NCI-H2196 (cell line): ENCODE results near the gene SLC4A9.
"Not testable (repeated sequence)": the region's sequence is repeated elsewhere in the genome, so short reads cannot be mapped to it uniquely, and the experiment has no call there.

Experiments
- DNase-seq: peaks from one replicate; lab custom pipeline; 2025; ENCODE audit not compliant: unreplicated experiment; lab: John Stamatoyannopoulos, UW

The SLC4A9 gene

DNA sequence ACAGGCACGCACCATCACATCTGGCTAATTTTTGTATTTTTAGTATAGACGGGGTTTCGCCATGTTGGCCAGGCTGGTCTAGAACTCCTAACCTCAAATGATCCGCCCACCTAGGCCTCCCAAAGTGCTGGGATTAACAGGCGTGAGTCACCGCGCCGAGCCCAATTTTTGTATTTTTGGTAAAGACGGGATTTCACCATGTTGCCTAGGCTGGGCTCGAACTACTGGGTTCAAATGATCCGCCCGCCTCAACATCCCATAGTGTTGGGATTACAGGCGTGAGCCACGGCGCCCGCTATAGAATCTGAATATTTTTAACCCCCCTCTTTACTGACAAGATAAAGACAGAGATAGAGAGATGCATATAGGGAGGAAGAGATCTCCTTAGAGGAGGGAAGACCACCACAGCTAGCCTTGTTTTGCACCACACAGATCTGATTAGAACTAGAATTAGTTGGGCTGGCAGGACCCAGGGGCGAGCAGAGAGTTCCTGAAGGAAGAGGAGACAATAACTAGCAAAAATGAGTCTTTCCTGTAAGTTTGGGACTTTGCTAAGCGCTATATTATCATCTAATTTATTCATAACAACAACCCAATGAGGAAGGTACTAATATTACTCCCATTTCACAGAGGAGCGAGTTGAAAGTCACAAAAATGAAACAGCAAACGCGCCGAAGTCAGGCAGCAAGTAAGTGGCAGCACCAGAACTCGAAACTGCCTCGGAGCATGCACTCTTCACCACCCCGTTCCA lies 40.2 kb downstream of the SLC4A9 start:
- DNase-seq, result no peak

DNA sequence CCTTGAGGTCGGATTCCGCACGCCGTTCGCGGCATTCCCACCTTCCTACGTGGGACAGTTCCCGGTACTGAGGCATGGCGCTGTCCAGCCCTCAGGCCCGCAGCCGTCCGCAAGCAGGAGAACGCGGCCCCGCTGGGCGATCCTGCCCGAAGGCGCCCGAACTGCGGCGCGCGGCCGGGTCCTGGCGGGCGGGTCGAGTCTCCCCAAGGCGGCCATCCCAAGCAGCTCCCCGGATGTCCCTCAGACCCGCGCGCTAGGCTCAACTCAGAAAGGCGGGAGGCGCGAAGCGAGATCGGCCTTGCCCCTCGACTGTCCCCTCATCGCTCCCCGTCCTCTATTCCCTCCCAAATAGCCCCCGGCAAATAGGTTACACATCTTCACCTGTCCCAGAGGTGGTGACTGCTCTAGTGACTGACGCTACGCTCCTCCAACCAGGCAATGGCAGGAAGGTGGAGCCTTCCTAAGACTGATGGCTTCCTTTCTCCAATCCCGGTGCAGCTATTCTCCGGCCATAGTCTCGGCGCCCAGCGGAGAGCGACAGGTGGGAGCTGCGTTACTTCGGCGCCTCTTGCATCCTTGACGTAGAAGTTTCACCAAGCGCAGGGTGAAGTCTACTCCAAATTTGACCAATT lies 40.9 kb downstream of the SLC4A9 start:
- peak; percentile 92 for DNase-seq

DNA sequence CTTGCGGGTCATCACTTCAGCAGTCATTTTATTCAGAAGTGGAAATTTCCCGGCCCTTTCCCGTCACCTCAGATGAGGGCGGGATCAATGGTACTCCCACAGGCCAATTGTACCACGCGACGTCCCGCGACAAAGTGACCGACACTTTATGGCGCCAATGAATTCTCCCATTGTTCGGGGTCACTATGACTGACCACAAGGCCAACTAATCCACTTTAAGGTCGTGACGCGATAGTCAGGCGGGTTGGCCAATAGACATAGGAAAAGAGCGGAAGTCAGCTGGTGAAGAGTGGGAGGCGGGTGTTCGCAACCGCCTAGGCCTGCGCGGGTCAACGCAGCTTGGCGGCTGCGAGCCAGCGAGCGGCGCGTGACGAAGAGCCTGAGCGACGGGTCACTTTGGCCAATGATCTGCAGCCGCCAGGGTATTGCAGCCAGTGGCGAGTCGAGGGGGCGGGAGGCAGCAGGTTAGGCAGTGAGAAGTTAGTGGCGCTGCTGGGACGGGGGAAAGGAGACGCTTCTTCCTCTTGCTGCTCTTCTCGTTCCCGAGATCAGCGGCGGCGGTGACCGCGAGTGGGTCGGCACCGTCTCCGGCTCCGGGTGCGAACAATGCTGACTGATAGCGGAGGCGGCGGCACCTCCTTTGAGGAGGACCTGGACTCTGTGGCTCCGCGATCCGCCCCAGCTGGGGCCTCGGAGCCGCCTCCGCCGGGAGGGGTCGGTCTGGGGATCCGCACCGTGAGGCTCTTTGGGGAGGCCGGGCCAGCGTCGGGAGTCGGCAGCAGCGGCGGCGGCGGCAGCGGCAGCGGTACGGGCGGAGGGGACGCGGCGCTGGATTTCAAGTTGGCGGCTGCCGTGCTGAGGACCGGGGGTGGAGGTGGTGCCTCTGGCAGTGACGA lies 41.6 kb downstream of the SLC4A9 start, which contains the start of gene ANKHD1:
Gene ANKHD1, plus strand, starts transcription at position 472 of the 896 bp plus-strand sequence. Its CDS starts 135 bp downstream, at position 607.
- DNase-seq, result peak; percentile 100

DNA sequence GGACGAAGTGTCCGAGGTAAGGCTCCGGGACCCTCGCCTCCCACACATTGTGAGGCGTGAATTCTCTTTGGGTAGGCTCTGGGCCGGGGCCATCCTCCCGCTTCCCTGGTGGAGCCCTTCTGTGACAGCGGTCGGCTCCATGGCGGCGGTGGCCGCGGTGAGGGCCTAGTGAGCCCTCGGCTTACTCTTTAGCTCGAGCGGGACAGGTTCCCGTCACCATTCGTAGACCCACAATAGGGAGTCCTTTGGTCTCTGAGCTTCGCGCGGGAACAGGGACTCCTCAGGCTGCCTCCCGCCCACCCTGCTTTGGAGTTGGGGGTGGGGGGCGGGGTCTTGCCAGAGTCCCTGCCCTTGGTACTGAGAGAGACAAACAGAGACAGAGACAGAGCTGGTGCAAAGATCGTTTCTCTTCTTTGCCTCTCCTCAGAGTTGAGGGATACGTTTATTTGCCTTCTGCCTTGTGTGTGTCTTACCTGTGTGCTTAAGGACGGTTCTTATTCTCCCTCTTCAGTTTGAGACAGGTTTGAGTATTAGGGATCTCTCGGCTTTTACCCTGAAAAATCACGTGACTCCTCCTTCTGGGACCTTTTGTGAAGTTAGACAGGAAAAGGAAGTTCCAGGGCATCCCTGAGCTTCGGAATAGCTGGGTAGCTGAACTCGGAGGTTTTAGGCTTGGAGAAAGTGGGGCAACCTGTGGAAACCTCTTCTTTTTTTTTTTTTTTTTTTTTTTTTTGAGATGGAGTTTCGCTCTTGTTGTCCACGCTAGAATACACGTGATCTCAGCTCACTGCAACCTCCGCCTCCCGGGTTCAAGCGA lies 42.5 kb downstream of the SLC4A9 start:
- DNase-seq, result peak; percentile 42

DNA sequence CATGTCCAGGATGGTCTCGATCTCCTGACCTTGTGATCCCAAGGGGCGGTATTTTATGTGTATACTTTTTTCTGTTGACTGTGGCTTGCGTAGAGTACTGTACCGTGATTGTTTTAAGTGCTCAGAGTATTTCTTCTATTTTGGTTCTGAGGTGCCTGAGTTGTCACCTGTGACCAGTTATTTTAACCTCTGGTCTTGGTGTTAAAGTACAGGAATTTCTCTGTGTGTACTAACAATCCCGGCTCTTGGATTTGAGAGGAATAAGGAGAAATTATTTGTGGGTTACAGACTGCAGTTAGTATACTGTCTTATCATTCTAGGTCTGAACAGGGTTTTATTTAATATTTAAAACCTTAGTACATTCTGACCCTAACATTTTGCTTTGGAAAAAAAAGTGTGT lies 43.6 kb downstream of the SLC4A9 start:
- no peak for DNase-seq

DNA sequence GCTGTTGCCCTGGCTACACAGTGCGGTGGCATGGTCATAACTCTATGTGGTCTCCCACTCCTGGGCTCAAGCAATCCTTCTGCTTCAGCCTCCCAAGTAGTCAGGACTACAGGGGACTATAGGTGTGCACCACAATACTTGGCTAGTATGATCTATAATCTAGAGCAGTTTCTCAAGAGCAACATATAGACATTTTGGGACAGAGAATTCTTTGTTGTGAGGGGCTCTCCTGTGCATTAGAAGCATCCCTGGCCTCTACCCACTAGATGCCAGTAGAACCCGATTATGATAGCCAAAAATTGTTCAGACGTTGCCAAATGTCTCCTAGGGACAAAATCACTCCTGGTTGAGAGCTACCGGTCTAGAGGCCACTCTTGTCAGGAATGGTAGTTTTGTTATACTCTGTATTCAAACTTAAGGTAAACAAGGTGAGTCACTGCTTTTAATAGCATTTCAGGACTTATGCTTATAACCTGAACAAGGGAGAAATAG lies 48.8 kb downstream of the SLC4A9 start:
- DNase-seq, result peak; percentile 53

DNA sequence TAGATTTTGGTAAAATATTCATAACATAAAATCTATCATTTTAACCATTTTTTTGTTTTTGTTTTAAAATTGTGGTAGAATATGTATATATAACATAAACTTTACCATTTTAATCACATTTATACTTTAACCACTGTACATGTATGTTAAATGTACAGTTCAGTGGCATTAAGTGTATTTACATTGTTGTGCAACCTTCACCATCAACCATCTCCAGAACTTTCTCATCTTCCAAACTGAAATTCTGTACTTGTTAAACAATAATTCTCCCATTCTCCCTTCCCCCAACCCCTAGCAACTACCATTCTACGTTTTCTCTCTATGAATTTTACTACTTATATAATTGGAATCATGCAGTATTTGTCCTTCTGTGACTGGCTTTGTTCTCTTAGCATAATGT lies 53.2 kb downstream of the SLC4A9 start:
- DNase-seq, result no peak

DNA sequence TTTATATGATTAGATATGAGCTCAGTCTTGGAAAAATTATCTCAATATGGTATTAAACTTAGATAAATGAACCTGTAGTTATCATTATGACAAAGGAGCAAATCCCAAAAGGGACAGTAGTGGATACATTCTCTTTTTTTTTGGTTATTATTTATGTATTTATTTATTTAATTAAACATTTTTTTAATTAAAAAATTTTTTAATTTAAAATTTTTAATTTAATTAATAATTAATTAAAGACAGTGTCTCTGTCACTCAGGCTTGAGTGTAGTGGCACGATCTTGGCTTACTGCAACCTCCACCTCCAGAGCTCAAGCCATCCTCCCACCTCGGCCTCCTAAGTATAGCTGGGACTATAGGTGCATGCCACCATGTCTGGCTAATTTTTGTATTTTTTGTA lies 57.2 kb downstream of the SLC4A9 start:
- DNase-seq, result no peak

DNA sequence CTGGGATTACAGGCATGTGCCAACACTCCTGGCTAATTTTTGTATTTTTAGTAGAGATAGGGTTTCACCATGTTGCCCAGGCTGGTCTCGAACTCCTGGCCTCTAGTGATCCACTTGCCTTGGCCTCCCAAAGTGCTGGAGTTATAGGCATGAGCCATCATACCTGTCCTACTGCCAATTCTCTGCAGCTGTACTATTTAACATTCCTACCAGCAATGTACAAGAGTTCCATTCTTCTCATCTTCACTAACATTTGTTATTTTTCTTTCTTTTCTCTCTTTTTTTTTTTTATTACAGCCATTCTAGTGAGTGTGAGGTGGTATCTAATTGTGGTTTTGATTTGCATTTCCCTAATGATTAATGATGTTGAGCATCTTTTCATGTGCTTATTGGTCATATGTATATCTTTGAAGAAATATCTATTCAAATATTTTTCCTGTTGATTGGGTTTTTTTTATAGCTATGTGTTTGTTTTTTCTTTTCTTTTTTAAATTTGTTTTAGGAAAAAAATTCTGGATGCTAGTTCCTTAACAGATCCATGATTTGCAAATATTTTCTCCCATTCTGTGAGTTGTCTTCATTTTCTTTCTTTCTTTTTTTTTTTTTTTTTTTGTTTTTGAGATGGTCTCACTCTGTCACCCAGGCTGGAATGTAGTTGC lies 59.0 kb downstream of the SLC4A9 start:
- no peak for DNase-seq

DNA sequence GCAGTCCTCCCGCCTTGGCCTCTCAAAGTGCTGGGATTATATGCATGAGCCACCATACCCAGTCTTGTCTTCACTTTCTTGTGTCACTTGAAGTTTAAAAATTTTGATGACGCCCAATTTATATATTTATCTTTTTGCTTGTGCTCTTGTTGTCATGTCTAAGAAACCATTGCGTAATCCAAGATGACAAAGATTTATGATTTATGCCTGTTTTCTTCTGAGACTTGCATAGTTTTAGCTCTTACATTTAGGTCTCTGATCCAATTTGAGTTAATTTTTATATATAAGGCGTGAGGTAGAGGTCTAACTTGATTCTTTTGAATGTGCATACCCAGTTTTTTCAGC lies 60.2 kb downstream of the SLC4A9 start:
- no peak for DNase-seq

DNA sequence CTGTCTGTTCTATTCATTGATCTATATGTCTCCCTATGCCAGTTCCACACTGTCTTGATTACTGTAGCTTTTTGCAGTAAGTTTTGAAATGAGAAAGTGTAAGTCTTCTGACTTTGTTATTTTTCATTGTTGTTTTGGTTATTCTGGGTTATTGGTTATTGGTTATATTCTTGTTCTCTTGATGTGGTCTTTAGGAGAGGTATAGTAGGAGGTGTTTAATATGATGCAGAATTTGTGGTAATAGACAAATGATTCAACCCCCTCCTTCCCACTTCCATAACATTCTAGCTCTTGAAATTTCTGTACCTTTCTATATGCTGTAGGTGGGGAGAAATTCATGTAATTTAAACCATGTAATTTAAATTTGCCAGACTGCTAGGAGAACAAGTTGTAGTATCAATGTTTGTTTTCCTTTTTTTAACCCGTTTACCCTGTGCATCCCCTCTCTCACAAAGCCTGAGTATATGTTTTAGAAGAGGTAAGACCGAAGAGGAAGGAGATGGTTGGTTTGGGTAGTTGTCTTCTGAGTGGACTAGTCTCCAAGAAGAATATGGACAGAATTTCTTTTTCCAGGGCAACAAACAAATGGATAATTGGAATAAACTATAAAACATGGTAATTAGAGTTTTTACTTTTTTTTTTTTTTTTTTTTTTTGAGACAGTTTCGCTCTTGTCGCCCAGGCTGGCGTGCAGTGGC lies 60.8 kb downstream of the SLC4A9 start:
- no peak for DNase-seq

DNA sequence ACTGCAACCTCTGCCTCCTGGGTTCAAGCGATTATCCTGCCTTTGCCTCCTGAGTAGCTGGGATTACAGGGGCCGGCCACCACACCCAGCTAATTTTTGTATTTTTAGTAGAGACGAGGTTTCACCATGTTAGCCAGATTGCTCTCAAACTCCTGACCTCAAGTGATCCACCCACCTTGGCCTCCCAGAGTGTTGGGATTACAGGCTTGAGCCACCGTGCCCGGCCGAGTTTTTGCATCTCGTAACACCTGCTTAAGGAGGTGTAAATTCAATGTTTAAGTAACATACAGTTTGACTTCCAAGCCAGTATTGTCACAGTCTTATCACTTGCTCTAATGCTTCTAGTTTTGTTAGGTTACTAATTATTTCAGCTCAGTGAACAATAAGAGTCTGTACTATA lies 61.4 kb downstream of the SLC4A9 start:
- not testable (repeated sequence) for DNase-seq

DNA sequence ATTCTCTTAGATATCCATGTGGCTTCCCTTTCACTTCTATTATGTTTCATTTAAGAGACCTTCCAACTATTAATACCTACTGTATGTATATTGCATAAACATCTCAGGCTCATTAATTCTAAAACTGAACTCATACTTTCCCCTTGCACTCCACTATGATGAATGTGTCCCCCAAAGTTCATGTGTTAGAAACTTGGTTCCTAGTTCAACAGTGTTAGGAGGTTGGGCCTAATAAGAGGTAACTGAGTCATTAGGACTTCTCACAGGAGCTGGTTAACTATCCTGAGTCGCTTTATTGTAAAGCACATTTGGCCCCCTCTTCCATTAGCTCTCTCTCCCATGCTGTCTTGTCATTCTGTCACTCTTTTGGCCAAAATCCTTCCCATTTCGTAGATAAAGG lies 63.6 kb downstream of the SLC4A9 start:
- no peak for DNase-seq

DNA sequence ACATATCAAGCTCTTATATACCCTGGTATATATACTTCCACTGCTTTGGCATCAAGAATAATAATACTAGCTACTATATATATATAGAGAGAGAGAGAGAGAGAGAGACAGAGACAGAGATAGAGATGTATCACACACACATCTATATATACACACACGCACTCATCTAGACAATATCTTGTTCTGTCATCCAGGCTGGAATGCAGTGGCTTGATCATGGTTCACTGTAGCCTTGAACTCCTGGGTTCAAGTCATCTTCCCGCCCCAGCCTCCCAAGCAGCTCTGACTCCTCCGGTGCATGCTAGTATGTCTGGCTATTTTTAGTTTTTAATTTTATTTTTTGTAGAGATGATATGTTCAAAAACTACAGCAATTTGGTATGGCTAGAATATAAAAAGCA lies 64.1 kb downstream of the SLC4A9 start:
- no peak for DNase-seq
